ENCODE data around the gene MXD4. TPM values are rescaled to one million over a fixed set of nuclear protein-coding genes. Genes with fewer than 3 reads are reported as not detected.
A peak's percentile ranks its signal among the peaks of the same experiment; 100 is the strongest.
"Not testable (repeated sequence)": the region's sequence is repeated elsewhere in the genome, so short reads cannot be mapped to it uniquely, and the experiment has no call there.

The MXD4 gene
- total RNA-seq, 1 donor from 2014 or later = 31.5 TPM

DNA sequence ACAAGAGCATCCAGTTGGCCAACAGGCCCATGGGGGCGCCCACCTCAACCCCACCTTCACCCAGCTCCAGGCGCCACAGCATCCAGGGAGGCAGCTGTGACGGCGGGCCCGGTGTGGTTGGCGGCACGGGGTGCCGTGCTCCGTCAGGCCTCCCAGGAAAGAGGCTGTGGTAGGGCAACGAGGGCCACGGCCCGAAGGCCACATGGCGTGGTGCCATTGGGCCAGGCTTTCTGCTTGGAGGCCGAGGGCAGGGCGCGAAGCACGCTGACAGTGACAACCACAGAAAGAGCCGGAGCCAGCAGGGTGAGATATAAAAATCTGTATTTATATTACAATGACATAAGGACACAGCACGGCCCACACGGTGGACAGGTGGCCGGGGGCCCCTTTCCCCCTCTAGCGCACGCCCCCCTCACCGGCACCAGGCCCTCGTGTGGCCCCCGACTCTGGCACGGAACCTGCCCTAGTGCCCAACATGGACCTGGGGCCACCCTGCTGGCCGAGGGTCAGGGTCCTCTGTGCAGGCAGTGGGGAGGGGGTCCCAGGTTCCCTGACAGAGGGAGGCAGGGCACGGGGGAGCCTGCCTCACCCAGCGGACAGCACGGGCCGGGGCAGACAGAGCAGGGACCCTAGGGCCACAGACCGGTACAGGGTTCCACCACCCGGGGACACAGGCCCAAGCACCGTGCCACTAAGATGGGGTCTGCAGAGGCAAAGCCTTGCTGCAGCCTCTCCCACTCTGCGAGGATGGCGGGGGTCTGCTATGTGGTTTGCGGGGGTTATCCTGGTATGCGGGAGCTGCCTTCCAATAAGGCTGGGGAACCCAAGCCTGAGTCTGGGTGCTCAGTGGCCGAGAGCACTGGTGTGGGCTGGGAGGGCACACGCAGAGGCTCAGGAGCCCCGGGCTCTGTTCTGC is 14.5 kb downstream of the MXD4 start:
- peak; percentile 37 for DNase-seq
- intact Hi-C loops (cut with DNase I) = no loop called here
- ATAC-seq (ENCODE audit: poor library complexity) = no peak

DNA sequence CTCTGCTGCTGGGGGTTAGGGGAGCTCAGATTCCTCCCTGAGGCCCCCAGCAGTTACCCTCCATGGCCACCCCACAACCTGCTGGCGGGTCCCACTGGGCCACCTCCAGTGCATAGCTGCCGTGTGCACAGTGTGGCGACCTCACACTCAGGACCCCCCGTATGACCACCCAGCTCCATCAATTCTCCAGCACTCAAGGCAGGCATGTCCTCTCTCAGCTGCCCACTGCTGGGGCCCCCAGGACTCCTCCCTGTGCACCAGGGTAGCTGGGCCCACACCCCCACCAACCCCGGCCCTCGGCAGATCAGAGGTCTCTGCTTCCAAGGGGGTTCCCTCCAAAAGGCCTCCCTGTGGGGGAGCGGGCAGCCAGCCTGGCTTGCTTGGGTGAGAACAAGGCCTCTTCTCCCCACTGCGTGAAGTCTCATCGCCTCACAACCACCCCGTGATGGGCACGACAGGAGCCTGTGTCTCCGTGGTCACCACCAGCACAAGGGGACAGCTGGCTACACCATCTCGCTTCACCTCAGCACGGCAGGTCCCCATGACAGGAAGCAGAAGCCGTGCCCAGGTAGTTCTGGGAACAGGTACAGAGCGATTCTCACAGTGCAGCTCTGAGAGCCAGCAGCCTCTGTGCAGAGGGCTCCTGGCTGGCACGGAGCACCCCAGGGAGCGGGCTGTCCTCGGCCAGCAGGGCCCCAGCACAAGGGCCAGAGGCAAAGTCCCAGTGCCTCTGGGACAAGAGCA is 15.4 kb downstream of the MXD4 start:
- ATAC-seq (ENCODE audit: poor library complexity) = no peak
- no peak for DNase-seq
- intact Hi-C loops (cut with DNase I) = no loop called here

DNA sequence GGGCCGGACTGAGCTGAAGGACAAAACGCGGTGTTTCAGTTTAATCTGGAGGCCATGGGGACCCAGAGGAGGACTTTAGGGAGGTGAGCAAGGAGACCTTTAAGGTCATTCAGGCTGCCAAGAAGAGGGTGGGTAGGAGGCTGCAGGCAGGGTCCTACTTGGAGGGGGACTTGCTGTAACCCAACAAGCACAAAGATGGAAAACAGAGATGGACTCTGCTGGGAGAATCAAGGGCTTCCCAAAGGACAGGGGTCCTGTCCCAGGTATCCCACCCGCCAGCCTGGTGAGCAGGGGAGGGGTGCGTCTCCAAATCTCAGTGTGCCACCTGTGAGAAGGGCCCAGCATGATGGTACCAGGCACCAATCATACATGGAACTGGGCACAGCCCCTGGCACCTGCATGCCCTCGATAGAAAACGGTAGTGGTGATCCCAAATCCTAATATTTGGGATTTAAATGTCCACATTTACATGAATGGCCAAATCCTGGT is 16.1 kb downstream of the MXD4 start:
- ATAC-seq (ENCODE audit: poor library complexity) (no peak), DNase-seq (no peak)
- intact Hi-C loops (cut with DNase I) = no loop called here

DNA sequence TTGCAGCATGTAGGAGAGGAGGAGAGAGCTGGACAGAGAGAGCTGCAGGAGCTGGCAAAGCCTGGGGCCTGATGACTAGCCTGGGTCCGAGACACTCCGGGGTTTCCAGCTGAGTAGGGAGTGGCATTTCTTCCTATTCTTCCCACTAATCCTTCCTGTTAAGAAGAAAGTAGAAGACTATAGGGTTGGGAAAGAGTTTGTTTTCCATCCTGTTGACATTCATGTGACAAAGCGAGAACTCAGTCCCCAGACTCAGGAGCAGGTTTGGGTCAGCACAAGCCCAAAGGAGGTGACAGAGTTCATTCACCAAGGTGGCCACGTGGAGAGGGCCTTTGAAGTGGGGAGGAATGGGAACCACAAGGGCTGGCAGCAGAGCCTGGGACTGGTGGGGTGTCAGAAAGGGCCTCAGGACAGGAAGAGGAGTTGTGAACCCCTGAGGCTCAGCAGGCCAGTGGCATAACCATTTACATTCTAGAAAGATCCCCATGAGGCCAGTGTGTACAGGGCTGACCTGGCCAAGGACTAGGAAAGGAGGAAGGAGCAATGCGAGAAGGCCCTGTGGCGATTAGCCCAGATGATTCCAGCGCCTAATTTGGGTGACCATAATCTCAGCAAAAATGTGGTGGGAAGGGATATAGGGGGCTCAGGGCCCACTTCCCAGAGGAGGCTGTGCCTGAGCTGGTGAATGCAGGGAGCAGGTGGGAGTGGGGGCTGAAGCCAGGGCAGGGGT is 16.7 kb downstream of the MXD4 start:
- intact Hi-C loops (cut with DNase I) = no loop called here
- no peak for ATAC-seq (ENCODE audit: poor library complexity)
- no peak for DNase-seq

DNA sequence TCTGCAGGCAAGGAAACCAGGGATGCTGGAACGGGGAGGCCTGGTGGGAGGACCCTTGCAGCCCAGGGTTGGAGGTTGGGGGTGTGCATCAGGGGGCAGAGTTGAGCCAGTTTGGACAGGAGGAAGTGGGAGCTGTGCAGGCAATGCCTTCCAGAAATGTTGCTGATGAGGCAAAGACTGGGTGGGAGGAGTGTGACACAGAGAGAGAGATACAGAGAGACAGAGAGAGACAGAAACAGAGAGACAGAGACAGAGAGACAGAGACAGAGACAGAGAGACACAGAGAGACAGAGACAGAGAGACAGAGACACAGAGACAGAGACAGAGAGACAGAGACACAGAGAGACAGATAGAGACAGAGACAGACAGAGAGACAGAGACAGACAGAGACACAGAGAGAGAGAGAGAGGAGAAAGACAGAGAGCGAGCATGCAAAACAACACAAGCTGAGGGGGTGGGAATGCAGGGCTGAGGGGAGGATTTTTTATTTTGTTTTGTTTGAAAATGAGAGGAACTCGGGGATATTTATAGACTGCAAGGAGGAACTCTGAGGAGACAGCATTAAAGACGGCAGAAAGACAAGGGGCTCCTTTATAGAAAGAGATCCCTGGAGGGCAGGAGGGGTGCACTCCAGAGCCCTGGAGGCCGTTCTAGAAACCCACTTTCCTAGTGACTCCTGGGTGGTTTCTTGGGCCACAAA is 18.1 kb downstream of the MXD4 start:
- ATAC-seq (ENCODE audit: poor library complexity) (peak; percentile 36), DNase-seq (peak; percentile 67)
- intact Hi-C loops (cut with DNase I) = no loop called here

DNA sequence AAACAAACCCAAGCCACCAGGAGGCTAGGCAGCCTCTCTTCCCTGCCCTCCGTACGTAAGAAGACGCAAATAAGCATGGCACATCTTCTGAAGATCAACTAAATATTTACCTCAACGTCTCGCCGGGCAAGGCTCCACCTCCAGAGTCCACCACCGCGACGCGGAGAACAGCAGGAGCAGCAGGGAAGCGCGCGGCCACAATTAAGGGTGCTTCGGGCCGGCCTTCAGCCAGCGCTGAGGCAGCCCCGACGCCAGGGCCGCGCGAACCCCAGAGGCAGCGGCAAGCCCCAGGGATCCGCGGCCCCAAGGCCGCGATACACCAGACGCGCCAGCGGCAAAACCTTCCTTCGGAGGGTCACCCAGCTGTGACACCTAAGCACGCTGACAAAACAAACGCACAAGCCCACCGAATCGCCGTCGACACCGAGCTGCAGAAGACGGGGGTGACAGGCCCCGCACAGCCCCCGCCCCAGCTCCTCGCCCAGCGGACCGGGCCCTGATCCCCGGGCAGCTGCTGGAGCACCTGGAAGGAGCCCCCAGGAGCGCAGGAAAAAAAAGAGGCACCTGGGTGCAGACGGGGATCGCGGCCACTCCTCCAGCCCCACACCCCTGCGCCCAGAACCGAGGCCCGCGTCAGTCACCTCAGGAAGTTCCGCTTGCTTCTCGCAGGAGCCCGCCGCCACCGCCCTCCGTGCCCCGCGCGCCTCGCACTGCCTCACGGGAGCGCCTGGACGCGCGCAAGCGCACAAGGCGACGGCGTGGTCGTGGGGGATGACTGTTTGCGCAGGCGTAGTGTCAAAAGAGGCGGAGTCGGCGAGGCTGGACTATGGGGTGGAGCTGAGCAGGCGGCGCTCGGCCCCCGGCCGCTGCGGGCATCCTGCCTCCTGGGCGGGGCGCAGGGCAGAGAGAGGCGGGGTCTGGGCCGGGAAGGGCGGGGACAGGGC is 20.2 kb downstream of the MXD4 start, which contains the start of the genes HAUS3 and POLN:
Gene HAUS3, minus strand, starts transcription at position 712 of the 944 bp plus-strand sequence. CDS start 1,175 bp downstream, outside the sequence.
Gene POLN, minus strand, starts transcription at position 712 of the 944 bp plus-strand sequence. CDS start 12,890 bp downstream, outside the sequence.
- ATAC-seq (ENCODE audit: poor library complexity) = peak; percentile 99
- DNase-seq = peak; percentile 99
- intact Hi-C loops (cut with DNase I) = no loop called here

GRCh38 chr4:2241003-2241402 is 20.9 kb downstream of the MXD4 start:
- intact Hi-C loops (cut with DNase I) = no loop called here
- DNase-seq (no peak), ATAC-seq (ENCODE audit: poor library complexity) (no peak)

GRCh38 chr4:2236944-2237666 is 24.8 kb downstream of the MXD4 start:
- no peak for DNase-seq
- intact Hi-C loops (cut with DNase I) = no loop called here
- ATAC-seq (ENCODE audit: poor library complexity) = no peak

DNA sequence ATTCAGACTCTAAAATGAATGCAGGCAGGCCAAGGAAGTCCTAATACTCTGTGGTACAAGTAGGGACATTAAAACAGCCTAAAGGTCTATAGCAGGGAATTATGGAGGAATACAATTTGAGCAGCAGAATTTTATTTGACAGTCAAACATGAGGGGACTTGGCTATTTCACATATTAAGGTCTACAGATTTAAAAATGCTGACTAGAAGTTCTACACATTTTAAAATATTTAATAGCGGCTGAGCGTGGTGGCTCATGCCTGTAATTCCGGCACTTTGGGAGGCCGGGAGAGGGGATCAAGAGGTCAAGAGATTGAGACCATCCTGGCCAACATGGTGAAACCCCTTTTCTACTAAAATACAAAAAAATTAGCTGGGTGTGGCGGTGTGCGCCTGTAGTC is 30.8 kb downstream of the MXD4 start:
- DNase-seq (no peak), ATAC-seq (ENCODE audit: poor library complexity) (no peak)
- intact Hi-C loops (cut with DNase I) = no loop called here

- intact Hi-C loops (cut with DNase I) = no loop called here
- no peak for ATAC-seq (ENCODE audit: poor library complexity)
- DNase-seq = no peak
These were observed 35.6 kb downstream of the MXD4 start for GRCh38 chr4:2226261-2226660.

GRCh38 chr4:2222838-2223237 is 39.1 kb downstream of the MXD4 start:
- ATAC-seq (ENCODE audit: poor library complexity) = no peak
- DNase-seq = no peak
- intact Hi-C loops (cut with DNase I) = no loop called here

- ATAC-seq (ENCODE audit: poor library complexity); DNase-seq; intact Hi-C loops (cut with DNase I): not testable (repeated sequence)
These were observed 40.5 kb downstream of the MXD4 start for GRCh38 chr4:2221378-2221777.

- intact Hi-C loops (cut with DNase I) = no loop called here
- DNase-seq (peak; percentile 79), ATAC-seq (ENCODE audit: poor library complexity) (peak; percentile 97)
These were observed 41.8 kb downstream of the MXD4 start for GRCh38 chr4:2220016-2220630.

- intact Hi-C loops (cut with DNase I) = loop anchor here (5.0 kb wide), 1 partner anchor 243 kb away; no protein-coding TSS in a partner anchor
- ATAC-seq (ENCODE audit: poor library complexity) (no peak), DNase-seq (no peak)
These were observed 42.6 kb downstream of the MXD4 start for GRCh38 chr4:2219233-2219760.

- DNase-seq = no peak
- intact Hi-C loops (cut with DNase I) = loop anchor here (5.0 kb wide), 1 partner anchor 244 kb away; no protein-coding TSS in a partner anchor
- no peak for ATAC-seq (ENCODE audit: poor library complexity)
These were observed 43.5 kb downstream of the MXD4 start for GRCh38 chr4:2218436-2218835.

DNA sequence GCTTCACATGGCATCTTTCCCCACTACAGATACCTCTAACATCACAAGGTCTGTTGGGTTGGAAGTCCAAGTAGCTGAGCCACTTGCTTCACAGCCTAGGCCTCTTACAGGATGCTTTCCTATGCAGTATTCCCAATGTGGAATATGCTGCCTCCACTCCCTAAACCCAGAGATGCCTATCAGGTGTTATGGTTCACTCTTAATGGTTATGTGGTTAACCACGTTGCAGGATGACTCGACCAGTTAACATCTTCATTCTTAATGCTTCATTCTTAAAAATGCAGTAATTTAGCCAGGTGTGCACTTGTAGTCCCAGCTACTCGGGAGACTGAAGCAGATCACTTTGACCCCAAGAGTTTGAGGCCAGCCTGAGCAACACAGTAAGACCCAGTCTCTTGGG is 44.2 kb downstream of the MXD4 start:
- intact Hi-C loops (cut with DNase I) = loop anchor here (5.0 kb wide), 1 partner anchor 245 kb away; no protein-coding TSS in a partner anchor
- ATAC-seq (ENCODE audit: poor library complexity) (no peak), DNase-seq (no peak)

Data from Right ventricle myocardium superior (tissue), 1 donor.